Heart left ventricle (tissue), 16 donors: Measurements from ENCODE around the gene SUCO. TPM values are rescaled to one million over a fixed set of nuclear protein-coding genes. Genes with fewer than 3 reads are reported as not detected.

Source experiments
- ATAC-seq, 4 donors: fragments of 200-7000 bp; cut with Tn5 transposase; one replicate each; pipeline ENCODE4 v1.9.1; 2020 to 2022; ENCODE audit warnings: moderate library complexity in 4 of 4, mild to moderate bottlenecking in 3 of 4, moderate number of reproducible peaks in 1 of 4
- DNase-seq, 5 donors: peaks; one replicate each; pipeline ENCODE4 v3.0.0-alpha.2; 2020
- H3K27ac ChIP-seq, 12 donors: fragments of 200-600 bp; sonication (generic) in 4 of 12; one replicate each; pipeline versions ENCODE4 v1.5.0 to v1.8.0; 2016 to 2022; ENCODE audit warnings: mild to moderate bottlenecking in 2 of 12
- H3K27me3 ChIP-seq, 9 donors: fragments of 200-600 bp; sonication (generic) in 2 of 9; one replicate each; pipeline versions ENCODE4 v1.5.1 to v1.8.0; 2016 to 2022; ENCODE audit warnings: mild to moderate bottlenecking in 3 of 9
- H3K36me3 ChIP-seq, 9 donors: fragments of 200-600 bp; sonication (generic) in 2 of 9; one replicate each; pipeline versions ENCODE4 v1.5.0 to v1.8.0; 2018 to 2022; ENCODE audit warnings: mild to moderate bottlenecking in 2 of 9
- H3K4me1 ChIP-seq, 12 donors: fragments of 200-600 bp; sonication (generic) in 4 of 12; one replicate each; pipeline versions ENCODE4 v1.5.0 to v1.8.0; 2016 to 2022; ENCODE audit warnings: mild to moderate bottlenecking in 3 of 12
- H3K4me3 ChIP-seq, 12 donors: fragments of 200-600 bp; sonication (generic) in 4 of 12; one replicate each; pipeline versions ENCODE4 v1.5.0 to v1.8.0; 2017 to 2022; ENCODE audit warnings: mild to moderate bottlenecking in 9 of 12, moderate library complexity in 4 of 12
- H3K9me3 ChIP-seq, 12 donors: fragments of 200-600 bp; sonication (generic) in 4 of 12; one replicate each; pipeline versions ENCODE4 v1.5.0 to v1.8.0; 2016 to 2022; ENCODE audit warnings: mild to moderate bottlenecking in 1 of 12
- CTCF ChIP-seq, 12 donors: fragments of 200-600 bp; sonication (generic) in 4 of 12; IDR thresholded peaks; one replicate each; pipeline versions ENCODE4 v1.5.0 to v1.8.0; 2018 to 2022; ENCODE audit warnings: antibody characterized with exemption in 12 of 12, mild to moderate bottlenecking in 5 of 12
- POLR2A ChIP-seq, 2 donors: fragments of 450-650 bp; IDR thresholded peaks; one replicate each; pipeline ENCODE4 v1.6.1; 2017; ENCODE audit warnings: antibody characterized with exemption in 2 of 2, mild to moderate bottlenecking in 2 of 2, moderate library complexity in 2 of 2
- WGBS, 4 donors: extraction: QIAGEN DNeasy Blood & Tissue Kit in 2 of 4; methylation state at CpG; one replicate each; pipeline versions ENCODE4 v1.1.5 to v1.1.7; 2013 to 2018; 5-methylcytosine and 5-hydroxymethylcytosine counted together
- intact Hi-C, 10 donors: fragments of 100-400 bp; cut with DNase I; formaldehyde crosslinking; loops; one replicate each; pipeline versions ENCODE4 v1.11.1 to v1.14.2; 2022
- polyA plus RNA-seq, 2 donors: library from polyadenylated mRNA; stranded (reverse); fragments of 200-250 nt; gene quantifications; one replicate each; pipeline ENCODE4 v1.2.3, GENCODE V29; 2013
- total RNA-seq, 9 donors: library from RNA; depleted of rRNA in 2 of 9; stranded (reverse); fragments of >200 nt in 2 of 9; fragmentation: NEBNext Ultra II Directional in 3 of 9; extraction: Animal tissue kit (Norgen Biotek cat#: 25700) in 3 of 9; gene quantifications; one replicate each; pipeline versions ENCODE4 v1.1.0 to v1.2.4, GENCODE V29; 2016 to 2023
- donor health status: ischemic (EF 13 %, LVEDD 7.1; RV severe dilation, severe dysfunction).
- donor health status: healthy with polysubstance abuse.
- donor health status: DM: no; HTN: yes; CAD: no.
- donor health status: DM: no; HTN: no; CAD: no.
- donor health status: ischemic (EF 25% LVEDD 6.9; RV normal size, moderate dysfunction).
- donor health status: ischemic (EF 25% LVEDD 5.7; RV mildly dilated, moderate dysfunction).
- donor health status: healthy.
- donor health status: DM: yes; HTN: yes; CAD: no.
- donor health status: ischemic (EF 35%, LVEDD 5.7; RV mildly dilated, moderate dysfunction).
- donor health status: nonischemic (EF 11% LVEDD 7.7; RV severe dilation, severe dysfunction).
- donor health status: DM: yes; HTN: yes; CAD: no.
- donor health status: PGD.
- donor health status: ischemic (EF 29% LVEDD 5.4; RV normal size, mild dysfunction).
- donor health status: nonischemic (EF 23%, LVEDD 6.1; RV moderate dilation, normal function).

SUCO gene
- total and polyA plus RNA-seq, 11 donors = 6.7 to 33.4 (median 23.7) TPM

- Histone ChIP-seq H3K4me3 (no peak overlapping the region), H3K36me3 (peaks cover 0 to 75% (median 56%) of the 10 kb centered on the region in 9 donors), H3K4me1 (no peaks in the 10 kb centered on the region), H3K9me3 (no peaks in the 10 kb centered on the region), H3K27me3 (no peaks in the 10 kb centered on the region), H3K27ac (no peak overlapping the region)
- intact Hi-C loops = no loop called here
- TF ChIP-seq CTCF (IDR thresholded peaks at IDR 0.05) = no peak
- no peak for TF ChIP-seq POLR2A (IDR thresholded peaks at IDR 0.05)
- 96 to 100% (median 99%) methylated on average over 3 of the region's 3 CpGs for WGBS, 4 donors
- DNase-seq (no peak), ATAC-seq (no peak)
Measured at GRCh38 chr1:172567720-172568119, 34.8 kb downstream of the SUCO start.

GRCh38 chr1:172574080-172574479 is 41.1 kb downstream of the SUCO start:
- intact Hi-C loops = no loop called here
- Histone ChIP-seq H3K27me3 (no peaks in the 10 kb centered on the region), H3K4me3 (no peak overlapping the region), H3K36me3 (peaks cover 0 to 87% (median 65%) of the 10 kb centered on the region in 9 donors), H3K9me3 (no peaks in the 10 kb centered on the region), H3K4me1 (peaks cover 0 to 5% (median 0%) of the 10 kb centered on the region in 12 donors), H3K27ac (no peak overlapping the region)
- TF ChIP-seq CTCF (IDR thresholded peaks at IDR 0.05) = no peak
- no peak for TF ChIP-seq POLR2A (IDR thresholded peaks at IDR 0.05)
- DNase-seq (no peak), ATAC-seq (no peak)
- WGBS, 4 donors = 94 to 99% (median 95%) methylated on average over 2 of the region's 2 CpGs

GRCh38 chr1:172578586-172578985 is 45.6 kb downstream of the SUCO start:
- peaks cover 0 to 78% (median 60%) of the 10 kb centered on the region in 9 donors for H3K36me3 ChIP-seq
- DNase-seq (no peak), ATAC-seq (no peak)
- WGBS, 4 donors = 88 to 91% (median 89%) methylated on average over 1 of the region's 1 CpG
- H3K27me3 ChIP-seq = no peaks in the 10 kb centered on the region
- peaks cover 0 to 5% (median 0%) of the 10 kb centered on the region in 12 donors for H3K4me1 ChIP-seq
- no peak overlapping the region for H3K4me3 ChIP-seq
- TF ChIP-seq CTCF (IDR thresholded peaks at IDR 0.05) (no peak), POLR2A (IDR thresholded peaks at IDR 0.05) (no peak)
- H3K27ac ChIP-seq = peak overlapping the region in 1 of 12 donors; percentile 13
- no peaks in the 10 kb centered on the region for H3K9me3 ChIP-seq
- intact Hi-C loops = no loop called here

- peaks cover 0 to 54% (median 35%) of the 10 kb centered on the region in 9 donors for H3K36me3 ChIP-seq
- H3K4me1 ChIP-seq = peaks cover 0 to 18% (median 0%) of the 10 kb centered on the region in 12 donors
- no peak overlapping the region for H3K27ac ChIP-seq
- no peak for ATAC-seq
- H3K4me3 ChIP-seq = no peak overlapping the region
- DNase-seq = no peak
- intact Hi-C loops = no loop called here
- no peaks in the 10 kb centered on the region for H3K27me3 ChIP-seq
- no peak for TF ChIP-seq POLR2A (IDR thresholded peaks at IDR 0.05)
- H3K9me3 ChIP-seq = no peaks in the 10 kb centered on the region
Measured at GRCh38 chr1:172581273-172581672, 48.3 kb downstream of the SUCO start.

GRCh38 chr1:172581779-172582178 is 48.8 kb downstream of the SUCO start:
- 91 to 98% (median 95%) methylated on average over 1 of the region's 1 CpG for WGBS, 4 donors
- H3K4me1 ChIP-seq = peaks cover 0 to 18% (median 0%) of the 10 kb centered on the region in 12 donors
- H3K27me3 ChIP-seq = no peaks in the 10 kb centered on the region
- no peak for DNase-seq
- no peak overlapping the region for H3K4me3 ChIP-seq
- H3K27ac ChIP-seq = no peak overlapping the region
- H3K9me3 ChIP-seq = no peaks in the 10 kb centered on the region
- TF ChIP-seq CTCF (IDR thresholded peaks at IDR 0.05) (no peak), POLR2A (IDR thresholded peaks at IDR 0.05) (no peak)
- intact Hi-C loops = no loop called here
- H3K36me3 ChIP-seq = peaks cover 0 to 53% (median 35%) of the 10 kb centered on the region in 9 donors
- no peak for ATAC-seq
